Ectodermal cell (in vitro differentiated cells): ENCODE data around the gene TMEM40.
"Not testable (repeated sequence)": the region's sequence is repeated elsewhere in the genome, so short reads cannot be mapped to it uniquely, and the experiment has no call there.

Experiments used
- H3K27ac ChIP-seq: 2 replicates; pipeline ENCODE4 v1.7.0; 2013; ENCODE audit warnings: mild to moderate bottlenecking, low read depth, low read length; ENCODE audit not compliant: insufficient read depth, poor library complexity, severe bottlenecking
- H3K27me3 ChIP-seq: 2 replicates; pipeline ENCODE4 v1.7.0; 2013; ENCODE audit warnings: mild to moderate bottlenecking, low read length; ENCODE audit not compliant: insufficient read depth, control insufficient read depth, poor library complexity, severe bottlenecking
- H3K36me3 ChIP-seq: one replicate; pipeline ENCODE4 v1.7.0; 2013; ENCODE audit warnings: low read length; ENCODE audit not compliant: control insufficient read depth, insufficient read depth
- H3K4me1 ChIP-seq: one replicate; pipeline ENCODE4 v1.7.0; 2013; ENCODE audit warnings: low read length; ENCODE audit not compliant: control insufficient read depth, insufficient read depth
- H3K4me3 ChIP-seq: 2 replicates; pipeline ENCODE4 v1.7.0; 2013; ENCODE audit warnings: low read depth, low read length, control low read depth; ENCODE audit not compliant: insufficient read depth
- H3K9me3 ChIP-seq: 2 replicates; pipeline ENCODE4 v1.7.0; 2013; ENCODE audit warnings: mild to moderate bottlenecking, low read length, moderate library complexity; ENCODE audit not compliant: control insufficient read depth
- WGBS, 2 experiments: methylation state at CpG; one replicate each; pipeline ENCODE4 v1.1.7; 2013; ENCODE audit warnings: missing lambda C conversion rate in 2 of 2; 5-methylcytosine and 5-hydroxymethylcytosine counted together

Gene TMEM40

GRCh38 chr3:12724794-12725193, 34.3 kb downstream of the TMEM40 start:
- no peak overlapping the region for H3K27ac ChIP-seq
- 84 to 94% methylated on average over 4 of the region's 4 CpGs for WGBS, 2 experiments
- no peaks in the 10 kb centered on the region for H3K4me1 ChIP-seq
- no peaks in the 10 kb centered on the region for H3K9me3 ChIP-seq
- H3K27me3 ChIP-seq: no peaks in the 10 kb centered on the region
- no peaks in the 10 kb centered on the region for H3K36me3 ChIP-seq
- H3K4me3 ChIP-seq: no peak overlapping the region

GRCh38 chr3:12723362-12723761, 35.7 kb downstream of the TMEM40 start:
- not testable (repeated sequence) for H3K27ac ChIP-seq, H3K4me1 ChIP-seq, H3K9me3 ChIP-seq, H3K36me3 ChIP-seq, H3K4me3 ChIP-seq, H3K27me3 ChIP-seq

GRCh38 chr3:12722226-12722625, 36.8 kb downstream of the TMEM40 start:
- H3K27ac ChIP-seq: no peak overlapping the region
- no peaks in the 10 kb centered on the region for H3K4me1 ChIP-seq
- no peak overlapping the region for H3K4me3 ChIP-seq
- H3K9me3 ChIP-seq: no peaks in the 10 kb centered on the region
- H3K36me3 ChIP-seq: no peaks in the 10 kb centered on the region
- WGBS, 2 experiments: 90 to 92% methylated on average over 3 of the region's 3 CpGs
- H3K27me3 ChIP-seq: no peaks in the 10 kb centered on the region

DNA sequence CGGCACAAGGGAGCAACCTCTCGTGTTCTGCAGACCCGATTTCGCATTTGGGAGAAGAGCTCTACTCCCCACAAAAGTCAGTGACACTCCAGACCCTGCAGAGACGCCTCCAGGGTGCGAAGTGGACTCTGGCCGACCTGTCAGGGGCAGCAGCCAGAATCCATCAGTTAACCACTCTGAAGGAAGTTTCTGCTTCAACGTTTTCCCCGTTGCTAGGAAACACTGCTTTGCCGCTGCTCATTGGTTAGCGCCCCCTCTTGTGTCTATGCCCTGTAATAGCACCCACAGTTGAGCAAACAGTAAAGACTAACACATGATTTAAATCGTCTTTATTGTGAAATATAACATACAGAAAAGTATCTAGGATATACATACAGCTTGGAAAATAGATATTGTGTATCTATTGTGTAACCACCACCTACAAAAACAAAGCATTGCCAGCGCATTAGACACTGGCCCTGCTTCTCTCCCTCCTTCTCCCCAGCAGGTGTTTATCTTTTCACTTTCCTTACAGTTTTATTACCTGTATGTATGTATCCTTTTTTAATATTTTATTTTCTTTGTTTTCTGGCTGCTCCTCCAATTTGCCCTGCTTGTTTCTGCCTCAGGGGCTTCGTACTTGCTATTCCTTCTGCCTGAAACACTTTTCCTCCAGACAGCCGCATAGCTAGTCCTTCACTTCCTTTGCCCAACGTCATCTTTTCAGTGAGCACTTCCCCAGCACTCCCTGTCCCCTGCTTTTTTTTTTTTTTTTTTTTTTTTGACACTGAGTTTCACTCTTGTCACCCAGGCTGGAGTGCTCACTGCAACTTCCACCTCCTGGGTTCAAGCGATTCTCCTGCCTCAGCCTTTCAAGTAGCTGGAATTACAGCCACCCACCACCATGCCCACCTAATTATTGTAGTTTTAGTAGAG, 38.8 kb downstream of the TMEM40 start:
- Histone ChIP-seq H3K4me1 (no peaks in the 10 kb centered on the region), H3K27me3 (no peaks in the 10 kb centered on the region), H3K27ac (no peak overlapping the region), H3K36me3 (no peaks in the 10 kb centered on the region), H3K4me3 (no peak overlapping the region), H3K9me3 (no peaks in the 10 kb centered on the region)
- 32% methylated on average over 16 of the region's 17 CpGs for WGBS, 2 experiments

DNA sequence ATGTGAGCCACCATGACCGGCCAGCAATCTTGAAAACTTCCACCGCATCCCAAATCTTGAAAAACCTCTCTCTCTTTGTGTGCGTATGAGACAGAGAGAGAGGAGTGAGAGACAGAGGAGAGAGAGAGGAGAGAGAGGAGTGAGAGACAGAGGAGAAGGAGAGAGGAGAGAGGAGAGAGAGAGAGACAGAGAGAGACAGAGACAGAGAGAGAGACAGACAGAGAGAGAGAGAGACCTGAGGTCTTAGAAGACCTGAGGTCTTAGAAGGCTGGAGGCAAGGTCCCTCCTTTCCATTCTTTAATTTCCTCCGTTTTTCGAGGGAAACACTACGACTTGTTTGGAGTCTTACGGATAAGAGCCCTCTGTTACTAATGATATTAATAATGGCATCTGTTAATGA, 39.5 kb downstream of the TMEM40 start:
- Histone ChIP-seq H3K4me3 (no peak overlapping the region), H3K4me1 (no peaks in the 10 kb centered on the region), H3K27ac (no peak overlapping the region), H3K27me3 (no peaks in the 10 kb centered on the region), H3K36me3 (no peaks in the 10 kb centered on the region), H3K9me3 (no peaks in the 10 kb centered on the region)
- 61 to 62% methylated on average over 7 of the region's 7 CpGs for WGBS, 2 experiments

- Histone ChIP-seq H3K36me3 (no peaks in the 10 kb centered on the region), H3K4me3 (no peak overlapping the region), H3K9me3 (no peaks in the 10 kb centered on the region), H3K27ac (no peak overlapping the region), H3K4me1 (no peaks in the 10 kb centered on the region), H3K27me3 (no peaks in the 10 kb centered on the region)
- WGBS, 2 experiments: 41 to 65% methylated on average over 1 of the region's 3 CpGs
These were observed 42.4 kb downstream of the TMEM40 start for GRCh38 chr3:12716605-12717151.

DNA sequence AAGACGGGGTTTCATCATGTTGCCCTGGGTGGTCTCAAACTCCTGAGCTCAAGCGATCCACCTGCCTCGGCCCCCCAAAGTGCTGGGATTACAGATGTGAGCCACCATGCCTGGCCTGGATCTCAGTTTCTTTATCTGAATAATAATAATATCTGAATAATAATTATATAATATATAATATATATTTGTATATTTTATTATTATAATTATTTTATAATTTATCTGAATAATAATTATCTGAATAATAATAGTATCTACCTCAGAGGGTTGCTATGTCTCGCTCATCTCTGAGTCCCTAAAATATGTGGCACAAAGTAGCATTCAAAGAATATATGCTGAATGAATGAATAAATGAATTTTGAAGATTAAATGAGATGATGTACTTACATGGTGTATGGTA, 44.8 kb downstream of the TMEM40 start:
- H3K27ac ChIP-seq: no peak overlapping the region
- WGBS, 2 experiments: 92 to 97% methylated on average over 4 of the region's 4 CpGs
- H3K4me3 ChIP-seq: no peak overlapping the region
- no peaks in the 10 kb centered on the region for H3K4me1 ChIP-seq
- no peaks in the 10 kb centered on the region for H3K36me3 ChIP-seq
- H3K27me3 ChIP-seq: no peaks in the 10 kb centered on the region
- no peaks in the 10 kb centered on the region for H3K9me3 ChIP-seq

DNA sequence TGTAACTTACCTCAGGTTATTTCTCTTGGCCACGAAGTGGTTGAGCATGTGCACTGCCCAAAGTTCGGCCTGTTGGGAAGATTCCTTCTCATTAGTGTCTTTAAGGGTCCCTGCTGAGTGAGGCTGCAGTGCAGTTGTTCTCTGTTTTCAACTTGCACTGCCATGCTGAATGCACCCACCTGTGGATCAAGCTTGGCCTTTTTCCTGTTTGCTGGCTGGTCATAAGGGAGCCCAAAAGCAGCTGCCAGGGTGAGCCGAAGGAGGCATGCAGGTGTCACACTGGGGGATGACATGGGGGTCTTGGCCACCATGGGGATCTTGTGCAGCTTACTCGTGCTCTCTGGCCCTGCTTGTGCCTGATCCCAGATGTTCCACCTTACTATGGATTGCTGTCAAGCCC, 49.0 kb downstream of the TMEM40 start:
- H3K9me3 ChIP-seq: no peaks in the 10 kb centered on the region

DNA sequence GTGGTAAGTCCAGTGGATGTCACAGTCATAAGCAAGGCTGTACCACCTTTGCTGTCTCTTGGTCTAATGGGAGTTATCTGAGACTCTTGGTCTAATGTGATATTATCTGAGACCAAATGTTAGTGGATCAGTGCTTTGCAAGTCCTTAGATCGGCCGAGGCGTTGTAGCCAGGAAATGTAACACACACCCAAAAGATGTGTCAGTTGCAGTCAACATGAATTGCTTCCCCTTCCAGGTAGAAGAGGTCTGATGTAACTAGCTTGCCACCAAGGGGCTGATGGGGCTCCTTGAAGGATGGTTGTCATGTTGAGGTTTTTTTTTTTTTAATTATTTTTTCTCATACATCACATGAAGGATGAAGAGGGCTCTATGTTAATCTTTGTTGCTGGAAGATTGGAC, 49.7 kb downstream of the TMEM40 start:
- Histone ChIP-seq H3K27me3 (no peaks in the 10 kb centered on the region), H3K36me3 (no peaks in the 10 kb centered on the region), H3K4me3 (no peak overlapping the region), H3K4me1 (no peaks in the 10 kb centered on the region), H3K27ac (no peak overlapping the region), H3K9me3 (no peaks in the 10 kb centered on the region)
- 92 to 93% methylated on average over 3 of the region's 3 CpGs for WGBS, 2 experiments

More for the DNA sequence above, 49.0 kb downstream of the TMEM40 start:
- H3K4me3 ChIP-seq: no peak overlapping the region
- 75 to 81% methylated on average over 4 of the region's 4 CpGs for WGBS, 2 experiments
- H3K4me1 ChIP-seq: no peaks in the 10 kb centered on the region
- H3K27ac ChIP-seq: no peak overlapping the region
- no peaks in the 10 kb centered on the region for H3K27me3 ChIP-seq
- no peaks in the 10 kb centered on the region for H3K36me3 ChIP-seq

DNA sequence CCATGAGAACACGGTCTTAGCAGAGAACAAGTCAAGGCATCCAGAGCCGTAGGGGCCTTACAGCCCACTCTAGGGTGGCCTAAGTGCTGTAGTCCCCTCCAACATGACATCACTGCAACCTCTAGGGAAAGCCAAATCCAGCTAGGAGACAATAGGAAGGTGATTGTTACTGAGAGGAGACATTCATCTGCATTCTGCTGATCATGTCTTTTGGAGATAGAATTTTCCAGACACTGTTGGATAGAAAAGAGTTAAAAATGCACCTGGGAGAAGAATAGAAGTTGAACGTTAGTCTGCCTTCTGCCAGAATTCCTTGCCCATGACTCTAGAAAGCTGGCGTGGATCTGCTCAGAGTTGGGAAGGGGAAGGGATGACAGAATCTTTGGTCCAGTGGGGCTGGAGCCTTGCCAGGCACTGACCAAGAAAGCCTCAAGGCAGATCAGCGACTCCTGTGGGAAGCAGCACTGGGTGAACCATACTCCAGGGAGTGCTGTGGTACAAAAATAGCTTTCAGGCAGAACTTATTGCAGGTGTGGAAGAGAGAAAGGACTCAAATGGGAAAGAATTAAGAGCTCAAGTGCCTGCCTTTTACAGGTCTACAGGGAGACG, 50.4 kb downstream of the TMEM40 start:
- 81 to 84% methylated on average over 6 of the region's 6 CpGs for WGBS, 2 experiments
- no peaks in the 10 kb centered on the region for H3K36me3 ChIP-seq
- no peaks in the 10 kb centered on the region for H3K27me3 ChIP-seq
- H3K4me3 ChIP-seq: no peak overlapping the region
- H3K27ac ChIP-seq: no peak overlapping the region
- no peaks in the 10 kb centered on the region for H3K9me3 ChIP-seq
- no peaks in the 10 kb centered on the region for H3K4me1 ChIP-seq
